Cardiac fibroblast (primary cell): ENCODE results near the gene PWP1.

Experiments used
- DNase-seq, 2 donors: peaks; one replicate each; pipeline versions ENCODE4 v3.0.0 to v3.0.0-alpha.2; 2010; ENCODE audit warnings: low read depth in 2 of 2
- H3K4me3 ChIP-seq, 2 donors: replicated peaks in 1 of 2; 1 replicate in 1 of 2; 2 replicates in 1 of 2; pipeline ENCODE4 v1.5.1; 2011; ENCODE audit warnings: low read depth in 2 of 2, low read length in 2 of 2, mild to moderate bottlenecking in 2 of 2, moderate library complexity in 1 of 2
- CTCF ChIP-seq: IDR thresholded peaks from one replicate; pipeline ENCODE4 v1.5.1; 2011; ENCODE audit warnings: low read depth, mild to moderate bottlenecking, low read length, inconsistent platforms

PWP1 gene

GRCh38 chr12:107730618-107731341, 45.2 kb downstream of the PWP1 start:
- H3K4me3 ChIP-seq = no peak overlapping the region
- no peak for TF ChIP-seq CTCF
- no peak for DNase-seq

GRCh38 chr12:107731366-107731765, 45.8 kb downstream of the PWP1 start:
- H3K4me3 ChIP-seq = no peak overlapping the region
- peak in 1 of 2 donors; percentile 4 for DNase-seq
- TF ChIP-seq CTCF = no peak

- DNase-seq = no peak
- TF ChIP-seq CTCF = no peak
- no peak overlapping the region for H3K4me3 ChIP-seq
These were observed 46.8 kb downstream of the PWP1 start for GRCh38 chr12:107732365-107732764.

GRCh38 chr12:107734139-107734538, 48.5 kb downstream of the PWP1 start:
- no peak overlapping the region for H3K4me3 ChIP-seq
- DNase-seq = no peak
- no peak for TF ChIP-seq CTCF

- DNase-seq = no peak
- no peak overlapping the region for H3K4me3 ChIP-seq
- TF ChIP-seq CTCF = no peak
These were observed 50.2 kb downstream of the PWP1 start for GRCh38 chr12:107735763-107736162.

- TF ChIP-seq CTCF = no peak
- H3K4me3 ChIP-seq = no peak overlapping the region
- DNase-seq = no peak
These were observed 51.3 kb downstream of the PWP1 start for GRCh38 chr12:107736914-107737313.

- H3K4me3 ChIP-seq = peak overlapping the region in 1 of 2 donors; percentile 16
- peak; percentile 73 to 89 for DNase-seq
- no peak for TF ChIP-seq CTCF
These were observed 62.9 kb downstream of the PWP1 start for GRCh38 chr12:107748472-107748871.
